A549 treated with AZD9567 at 1 μM for 4 hours (cell line): ENCODE data around the gene ELAPOR1. TPM values are rescaled to one million over a fixed set of nuclear protein-coding genes. Genes with fewer than 3 reads are reported as not detected.

Source experiments
- total RNA-seq: library from RNA; stranded (reverse); fragments of 200-300 nt; extraction: Qiagen RNA extraction; gene quantifications from 5 replicates; pipeline ENCODE4 v1.2.3, GENCODE V29; 2022; ENCODE audit not compliant: insufficient read depth

ELAPOR1 gene
- 0.34 to 0.63 TPM (median 0.50 TPM) in 4 of 5 replicates, not detected in the other for total RNA-seq

GRCh38 chr1:109113590-109114341 lies at the start of gene ELAPOR1:
Gene ELAPOR1, plus strand, starts transcription at chr1:109114115. Its CDS starts 69 bp downstream, at chr1:109114184.

GRCh38 chr1:109075531-109076490 lies 38.1 kb upstream of the ELAPOR1 start, which contains the start of gene TAF13:
Gene TAF13, minus strand, starts transcription at chr1:109076003. Its CDS starts 56 bp downstream, at chr1:109075947.

GRCh38 chr1:109090196-109091077 lies 23.5 kb upstream of the ELAPOR1 start, which contains the start of gene TMEM167B:
Gene TMEM167B, plus strand, starts transcription at chr1:109090764. Its CDS starts 109 bp downstream, at chr1:109090873.

Other genes starting within 250 kb of the ELAPOR1 start
- 16.9 to 23.2 TPM (median 20.6 TPM) in 5 replicates for gene GPSM2, start 237.1 kb upstream of the ELAPOR1 start, total RNA-seq
- 11.3 to 17.7 TPM (median 16.8 TPM) in 5 replicates for gene CLCC1, start 150.6 kb upstream of the ELAPOR1 start, total RNA-seq
- 8.3 to 12.4 TPM (median 9.7 TPM) in 5 replicates for gene WDR47, start 72.0 kb upstream of the ELAPOR1 start, total RNA-seq
- gene TAF13, start 38.1 kb upstream of the ELAPOR1 start, total RNA-seq, result 24.9 to 31.0 TPM (median 26.8 TPM) in 5 replicates
- gene TMEM167B, start 23.4 kb upstream of the ELAPOR1 start, total RNA-seq, result 7.7 to 8.9 TPM (median 8.5 TPM) in 5 replicates
- gene SARS1, start 99.8 kb downstream of the ELAPOR1 start, total RNA-seq, result 90.6 to 94.3 TPM (median 92.6 TPM) in 5 replicates
- gene CELSR2, start 135.4 kb downstream of the ELAPOR1 start, total RNA-seq, result 4.2 to 5.2 TPM (median 4.6 TPM) in 5 replicates
- gene PSRC1, start 169.0 kb downstream of the ELAPOR1 start, total RNA-seq, result 14.7 to 23.9 TPM (median 22.7 TPM) in 5 replicates
- not detected in 5 replicates for gene MYBPHL, start 192.9 kb downstream of the ELAPOR1 start, total RNA-seq